Measurements from ENCODE around the gene FGR.

Gene FGR

GRCh38 chr1:27599605-27600497 is 35.1 kb downstream of the FGR start:
- DNase-seq = no peak

DNA sequence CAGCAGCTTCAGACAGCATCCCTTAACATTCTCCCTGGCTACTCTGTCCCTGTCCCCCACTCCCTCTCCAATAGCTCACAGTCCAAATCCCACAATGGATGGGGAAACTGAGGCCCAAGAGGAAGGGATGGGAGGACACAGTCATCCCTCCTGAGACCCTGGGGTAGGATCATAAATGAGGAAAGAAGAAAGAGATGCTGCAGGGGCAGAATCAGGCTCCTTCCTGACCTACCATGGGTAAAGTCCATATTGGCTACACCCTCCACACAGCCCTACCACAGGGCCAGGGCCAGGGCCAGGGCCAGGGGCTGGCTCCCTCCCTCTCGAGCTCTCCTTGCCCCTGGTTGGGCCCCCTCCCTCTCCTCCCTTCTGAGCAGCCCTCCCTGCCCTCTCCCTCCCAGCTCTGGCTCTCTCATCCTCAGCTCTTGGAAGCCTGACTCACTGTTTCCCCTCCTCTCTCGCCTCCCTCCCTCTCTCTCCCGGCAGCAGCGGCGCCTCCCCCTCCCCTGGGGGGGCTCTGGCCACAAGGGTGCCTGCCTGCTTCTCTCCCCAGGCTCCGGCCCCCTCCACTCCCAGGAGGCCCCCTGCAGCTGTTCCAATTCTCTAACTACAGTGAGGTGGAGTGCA is 36.0 kb downstream of the FGR start:
- peak; percentile 57 for DNase-seq

DNA sequence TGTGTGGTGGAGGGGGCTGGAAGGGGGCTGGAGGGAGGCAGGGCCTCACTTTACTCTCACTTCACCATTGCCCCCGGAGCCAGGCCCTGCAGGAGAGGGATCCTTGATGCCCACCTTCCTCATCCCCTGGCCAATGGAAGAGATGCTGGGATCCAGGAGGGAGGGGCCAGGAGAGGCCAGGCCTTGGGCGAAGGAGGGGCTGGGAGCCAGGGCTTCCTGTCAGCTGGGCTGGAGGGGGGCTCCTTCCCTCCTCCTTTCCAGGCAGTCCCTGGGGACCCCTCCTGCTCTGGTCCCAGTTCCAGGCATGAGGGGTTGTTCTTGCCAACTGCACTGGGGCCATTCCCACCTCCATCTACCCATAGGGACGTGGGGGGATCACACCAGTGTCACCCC is 36.7 kb downstream of the FGR start:
- no peak for DNase-seq

GRCh38 chr1:27597516-27598294 is 37.3 kb downstream of the FGR start:
- DNase-seq = no peak

DNA sequence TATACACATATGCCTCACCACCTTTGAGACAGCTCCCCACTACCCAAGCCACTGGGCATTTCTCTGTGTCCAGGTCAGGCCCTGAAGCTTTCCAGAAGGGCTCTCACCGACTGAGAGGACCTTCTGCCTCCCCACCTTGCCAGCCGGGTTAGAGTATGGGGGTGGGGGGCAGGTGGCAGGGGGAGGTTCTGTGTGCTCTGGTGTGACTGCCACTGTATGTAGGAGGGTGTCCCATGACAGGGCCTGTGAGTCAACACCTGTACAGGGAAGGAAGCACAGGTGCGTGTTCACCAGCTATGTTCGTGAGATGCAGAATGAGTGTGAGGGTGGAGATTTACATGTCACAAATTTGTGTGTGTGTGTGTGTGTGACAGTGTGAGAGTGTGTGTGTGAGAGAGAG is 38.0 kb downstream of the FGR start:
- DNase-seq = no peak

GRCh38 chr1:27596261-27596660 is 38.7 kb downstream of the FGR start:
- no peak for DNase-seq

GRCh38 chr1:27595597-27595996 is 39.4 kb downstream of the FGR start:
- no peak for DNase-seq

GRCh38 chr1:27594564-27595510 is 40.1 kb downstream of the FGR start:
- DNase-seq = no peak

- no peak for DNase-seq
Measured at GRCh38 chr1:27593678-27594563, 41.1 kb downstream of the FGR start.

GRCh38 chr1:27592931-27593677 is 41.9 kb downstream of the FGR start:
- no peak for DNase-seq

DNA sequence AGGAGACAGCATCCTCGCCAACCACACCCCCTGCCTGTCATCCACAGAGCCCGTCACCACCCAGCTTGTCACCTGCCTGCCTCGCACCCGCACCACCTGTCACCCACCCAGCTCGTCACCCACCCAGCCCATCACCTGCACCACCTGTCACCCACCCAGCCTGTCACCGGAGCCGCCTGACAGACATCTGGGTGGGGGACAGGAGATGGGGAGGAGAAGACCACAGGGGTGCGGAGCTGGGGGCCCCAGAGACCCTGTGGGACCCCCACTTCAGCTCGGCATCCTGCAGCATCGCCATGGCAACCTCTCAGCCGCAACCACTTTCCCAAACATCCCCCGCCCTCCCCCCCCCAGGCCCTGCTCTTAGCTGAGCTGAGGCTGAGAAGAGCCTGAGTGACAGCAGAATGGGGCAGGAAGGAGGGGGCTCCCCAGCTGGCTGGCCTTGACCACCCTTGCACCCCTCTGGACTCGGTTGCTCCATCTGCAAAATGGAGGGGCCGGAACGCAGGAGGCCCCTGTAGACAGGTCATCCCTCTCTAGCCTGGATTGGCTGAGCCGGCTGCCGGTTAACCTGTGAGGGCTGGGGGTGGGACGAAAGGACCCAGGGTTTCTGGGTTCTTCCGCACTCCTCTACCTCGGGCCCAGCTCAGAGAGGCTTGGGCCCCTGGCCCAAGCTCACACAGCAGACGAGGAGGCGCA is 42.6 kb downstream of the FGR start:
- no peak for DNase-seq

DNA sequence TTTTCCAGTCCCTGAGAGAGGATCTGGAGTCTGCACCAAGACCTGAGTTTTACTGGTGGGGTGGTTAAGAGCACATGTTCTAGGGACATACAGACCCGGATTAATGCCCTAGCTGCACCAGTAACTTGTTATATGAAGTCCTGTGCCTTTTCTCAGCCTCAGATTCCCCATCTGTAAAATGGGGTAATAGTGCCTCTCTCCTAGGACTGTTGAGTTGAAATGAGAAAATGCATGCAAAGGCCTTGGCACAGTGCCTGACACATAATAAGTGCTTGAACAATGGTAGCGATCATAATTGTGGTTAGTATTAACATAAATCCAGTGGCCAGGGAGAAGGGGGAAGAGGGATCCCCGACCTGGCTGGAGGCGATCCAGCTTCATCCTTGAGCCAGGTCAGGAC is 43.4 kb downstream of the FGR start:
- no peak for DNase-seq

DNA sequence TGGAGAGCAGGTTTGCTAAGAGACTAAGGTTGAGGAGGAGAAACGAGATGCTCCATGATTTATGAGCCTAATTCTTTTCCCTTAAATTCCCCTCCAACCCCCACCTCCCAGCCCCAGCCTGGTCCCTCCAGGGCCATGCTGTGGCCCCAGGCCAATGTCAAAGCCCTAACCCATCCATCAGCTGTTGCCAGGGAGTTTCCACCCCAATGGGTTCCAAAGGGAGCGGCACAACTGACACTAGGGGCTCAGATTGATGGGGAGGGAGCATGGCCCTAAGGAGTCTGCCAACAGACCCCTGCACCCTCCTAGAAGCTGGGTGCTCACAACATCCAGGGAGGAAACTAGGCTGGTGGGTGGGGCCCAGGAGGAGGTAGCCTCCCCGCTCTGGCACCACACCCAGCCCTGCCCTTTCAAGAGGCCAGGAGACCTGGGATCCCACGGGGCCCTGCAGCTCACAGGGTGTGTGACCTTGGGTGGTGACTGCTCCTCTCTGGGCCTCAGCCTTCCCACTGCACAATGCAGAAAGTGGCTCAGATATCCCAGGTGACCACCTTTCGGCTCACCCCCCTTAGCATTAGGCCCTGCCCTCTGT is 44.0 kb downstream of the FGR start:
- no peak for DNase-seq

DNA sequence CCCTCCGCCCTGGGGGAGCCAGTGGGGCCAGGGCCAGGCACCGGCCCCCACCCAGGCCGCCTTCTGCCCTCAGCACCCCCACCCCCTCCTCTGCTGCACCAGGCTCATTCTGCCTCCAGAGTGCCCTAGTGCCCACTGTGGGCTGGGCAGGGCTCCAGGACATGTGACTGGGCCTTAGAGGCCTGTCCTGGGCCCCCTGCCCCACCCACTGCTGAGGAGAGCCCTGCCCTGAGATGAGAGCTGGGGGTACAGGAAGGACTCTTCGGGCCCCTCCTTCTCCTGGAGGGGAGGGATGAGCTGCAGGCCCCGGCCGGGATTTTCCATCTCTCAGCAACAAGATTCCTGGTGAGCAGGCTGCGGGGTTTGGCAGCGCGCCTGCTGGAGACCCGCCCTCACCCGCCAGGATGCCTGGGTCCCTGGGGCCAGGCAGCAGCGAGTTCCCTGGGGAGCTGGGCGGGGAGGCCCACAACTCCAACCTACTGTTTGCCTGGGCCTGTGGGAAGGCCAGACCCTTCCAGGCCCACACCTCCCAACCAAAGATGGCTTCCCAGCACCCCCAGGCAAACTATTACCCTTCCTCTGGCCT is 45.1 kb downstream of the FGR start:
- no peak for DNase-seq

DNA sequence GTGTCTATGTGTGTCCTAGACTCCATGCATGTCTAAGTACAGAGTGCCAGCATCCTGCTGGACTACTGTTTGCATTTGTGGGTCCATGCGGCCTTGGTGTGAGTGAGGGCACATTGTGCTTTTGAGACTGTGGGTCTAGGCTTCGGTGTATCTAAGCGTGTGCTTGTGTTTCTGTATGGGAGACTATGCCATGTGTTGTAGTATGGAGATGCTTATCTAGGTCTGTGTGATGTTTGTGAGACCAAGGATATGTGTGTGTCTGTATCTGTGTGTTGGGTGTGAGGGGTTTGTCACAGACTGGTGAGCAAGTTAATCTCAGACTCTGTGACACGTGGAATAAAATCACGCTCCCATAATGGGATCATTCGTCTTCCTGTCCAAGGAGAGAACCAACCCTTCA is 45.5 kb downstream of the FGR start:
- DNase-seq = no peak

GRCh38 chr1:27588256-27589232 is 46.4 kb downstream of the FGR start:
- DNase-seq = no peak

DNA sequence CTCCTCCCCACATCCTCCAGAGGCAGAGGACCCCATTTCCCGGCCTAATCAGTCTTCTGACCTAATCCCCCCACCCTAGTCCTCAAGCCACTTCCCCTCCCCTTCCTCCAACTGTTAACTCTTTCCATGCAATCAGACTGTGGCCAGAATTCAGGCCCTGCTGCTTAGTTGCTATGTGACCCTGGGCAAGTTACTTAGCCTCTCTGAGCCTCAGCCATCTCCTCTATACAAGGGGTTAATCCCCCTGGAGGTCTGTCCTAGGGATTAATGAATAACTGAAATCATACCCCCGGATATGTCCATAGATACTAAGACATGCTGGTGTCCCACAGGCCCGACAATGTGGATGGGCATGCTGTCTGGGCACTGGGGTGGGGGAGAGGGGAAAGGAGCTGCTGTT is 49.3 kb downstream of the FGR start:
- no peak for DNase-seq

DNA sequence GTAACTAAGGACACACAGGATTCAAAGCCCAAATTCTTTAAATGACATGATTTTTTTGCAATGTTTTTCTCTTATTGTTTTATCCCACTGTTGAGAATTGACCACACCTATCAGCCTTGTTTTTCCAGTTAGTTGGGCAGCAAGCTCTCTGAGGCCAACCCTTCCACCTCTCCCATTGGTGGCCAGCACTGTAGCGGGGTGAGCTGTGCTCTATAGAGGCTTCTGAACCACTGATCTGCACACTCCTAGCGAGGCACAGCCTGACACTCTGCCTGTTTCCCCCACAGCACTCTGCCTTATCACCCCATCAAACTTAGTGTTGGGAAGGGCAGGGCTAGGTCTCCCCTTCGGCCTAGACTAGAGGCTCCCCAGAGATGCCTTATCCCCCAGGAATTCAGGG is 50.5 kb downstream of the FGR start:
- no peak for DNase-seq
